ENCODE measurements around the gene SPEM2. TPM values are rescaled to one million over a fixed set of nuclear protein-coding genes. Genes with fewer than 3 reads are reported as not detected.

The SPEM2 gene
- total RNA-seq (not detected in 2 replicates), polyA plus RNA-seq (not detected in 2 replicates), polyA minus RNA-seq (ENCODE audit: low replicate concordance) (not detected in 2 replicates)
- polyA plus RNA-seq (2012), result not detected in 2 replicates

DNA sequence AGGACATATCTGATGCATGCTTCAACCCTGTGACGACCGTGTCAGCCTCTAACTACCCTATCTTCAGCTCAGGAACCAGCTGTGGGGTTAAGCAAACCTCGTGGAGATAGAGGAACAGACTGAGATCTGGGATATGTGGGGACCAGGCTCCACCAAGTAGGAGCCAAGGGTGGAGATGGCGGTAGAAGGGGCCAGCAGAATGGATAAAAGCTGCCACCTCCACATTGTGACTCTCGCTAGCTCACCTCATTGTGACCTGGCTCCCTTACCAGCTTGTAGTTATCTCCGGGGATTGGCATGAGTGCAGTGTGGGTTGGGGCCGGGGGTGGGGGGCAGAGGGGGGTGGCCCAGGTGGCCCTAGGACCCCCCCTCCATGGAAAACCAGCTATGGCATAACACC is at the start of gene SPEM2:
Gene SPEM2 (plus strand): TSS at position 301 of the 400 bp plus-strand sequence. CDS start 73 bp downstream, at position 374.
- TF ChIP-seq EZH2 (IDR thresholded peaks at IDR 0.05; ENCODE audit: low read length, missing control alignments), result no peak
- TF ChIP-seq, protein P1, sequence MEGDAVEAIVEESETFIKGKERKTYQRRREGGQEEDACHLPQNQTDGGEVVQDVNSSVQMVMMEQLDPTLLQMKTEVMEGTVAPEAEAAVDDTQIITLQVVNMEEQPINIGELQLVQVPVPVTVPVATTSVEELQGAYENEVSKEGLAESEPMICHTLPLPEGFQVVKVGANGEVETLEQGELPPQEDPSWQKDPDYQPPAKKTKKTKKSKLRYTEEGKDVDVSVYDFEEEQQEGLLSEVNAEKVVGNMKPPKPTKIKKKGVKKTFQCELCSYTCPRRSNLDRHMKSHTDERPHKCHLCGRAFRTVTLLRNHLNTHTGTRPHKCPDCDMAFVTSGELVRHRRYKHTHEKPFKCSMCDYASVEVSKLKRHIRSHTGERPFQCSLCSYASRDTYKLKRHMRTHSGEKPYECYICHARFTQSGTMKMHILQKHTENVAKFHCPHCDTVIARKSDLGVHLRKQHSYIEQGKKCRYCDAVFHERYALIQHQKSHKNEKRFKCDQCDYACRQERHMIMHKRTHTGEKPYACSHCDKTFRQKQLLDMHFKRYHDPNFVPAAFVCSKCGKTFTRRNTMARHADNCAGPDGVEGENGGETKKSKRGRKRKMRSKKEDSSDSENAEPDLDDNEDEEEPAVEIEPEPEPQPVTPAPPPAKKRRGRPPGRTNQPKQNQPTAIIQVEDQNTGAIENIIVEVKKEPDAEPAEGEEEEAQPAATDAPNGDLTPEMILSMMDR (conservative IDR thresholded peaks at IDR 0.05 in 1 of 2, IDR thresholded peaks at IDR 0.05 in 1 of 2; ENCODE audit: low read depth in 1 of 2, low read length in 2 of 2), result no peak
- Histone ChIP-seq H3K9ac (ENCODE audit: insufficient read depth, low read length) (no peak within 1 kb of the TSS), H4K20me1 (ENCODE audit: control insufficient read depth, extremely low read depth, insufficient read depth, low read length) (no peaks in the 10 kb centered on the region), H3K9me3 (ENCODE audit: control insufficient read depth, insufficient read depth, low read depth, low read length) (no peaks in the 10 kb centered on the region), H2AFZ (ENCODE audit: low read length) (no peak within 1 kb of the TSS), H3K36me3 (ENCODE audit: control insufficient read depth, insufficient read depth, low read length) (no peaks in the 10 kb centered on the region), H3K27me3 (ENCODE audit: control insufficient read depth, insufficient read depth, low read length) (no peaks in the 10 kb centered on the region), H3K27ac (ENCODE audit: insufficient read depth, low read length) (no peak within 1 kb of the TSS), H3K79me2 (ENCODE audit: control insufficient read depth, insufficient read depth, low read length) (no peaks in the 10 kb centered on the region), H3K4me1 (ENCODE audit: control insufficient read depth, extremely low read depth, insufficient read depth, low read length) (no peaks in the 10 kb centered on the region), H3K4me3 (replicated peaks in 1 of 4; ENCODE audit: control extremely low read depth in 1 of 4, insufficient read depth in 1 of 4, low read depth in 3 of 4, low read length in 4 of 4) (no peak within 1 kb of the TSS), H3K4me2 (ENCODE audit: extremely low read depth, insufficient read depth, low read length) (no peak within 1 kb of the TSS)
- no peak for DNase-seq (ENCODE audit: low read depth in 2 of 2)

DNA sequence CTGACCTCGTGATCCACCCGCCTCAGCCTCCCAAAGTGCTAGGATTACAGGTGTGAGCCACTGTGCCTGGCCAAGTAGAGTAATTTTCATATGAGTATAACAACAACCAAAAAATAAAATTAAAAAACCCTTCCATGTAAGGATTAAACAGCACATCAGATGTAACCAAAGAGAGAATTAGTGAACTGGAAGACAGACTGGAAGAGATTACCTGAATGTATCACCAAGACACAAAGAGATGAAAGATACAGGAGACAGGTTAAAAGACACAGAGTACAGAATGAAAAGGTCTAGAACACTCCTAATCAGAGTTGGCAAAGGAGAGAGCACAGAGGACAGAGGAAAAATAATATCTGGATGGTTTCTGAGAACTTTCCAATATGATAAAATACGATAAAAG is 46.3 kb upstream of the SPEM2 start:
- no peaks in the 10 kb centered on the region for H3K79me2 ChIP-seq (ENCODE audit: control insufficient read depth, insufficient read depth, low read length)
- no peak overlapping the region for H3K27ac ChIP-seq (ENCODE audit: insufficient read depth, low read length)
- DNase-seq (ENCODE audit: low read depth in 2 of 2), result no peak
- peaks cover 28% of the 10 kb centered on the region for H3K27me3 ChIP-seq (ENCODE audit: control insufficient read depth, insufficient read depth, low read length)
- no peak overlapping the region for H2AFZ ChIP-seq (ENCODE audit: low read length)
- H3K36me3 ChIP-seq (ENCODE audit: control insufficient read depth, insufficient read depth, low read length), result no peaks in the 10 kb centered on the region
- no peak overlapping the region for H3K9ac ChIP-seq (ENCODE audit: insufficient read depth, low read length)
- no peak for TF ChIP-seq EZH2 (IDR thresholded peaks at IDR 0.05; ENCODE audit: low read length, missing control alignments)
- TF ChIP-seq, protein P1 (conservative IDR thresholded peaks at IDR 0.05 in 1 of 2, IDR thresholded peaks at IDR 0.05 in 1 of 2; ENCODE audit: low read depth in 1 of 2, low read length in 2 of 2), result no peak
- peaks cover 7% of the 10 kb centered on the region for H3K4me1 ChIP-seq (ENCODE audit: control insufficient read depth, extremely low read depth, insufficient read depth, low read length)
- no peak overlapping the region for H3K4me2 ChIP-seq (ENCODE audit: extremely low read depth, insufficient read depth, low read length)
- no peaks in the 10 kb centered on the region for H4K20me1 ChIP-seq (ENCODE audit: control insufficient read depth, extremely low read depth, insufficient read depth, low read length)
- no peaks in the 10 kb centered on the region for H3K9me3 ChIP-seq (ENCODE audit: control insufficient read depth, insufficient read depth, low read depth, low read length)
- H3K4me3 ChIP-seq (replicated peaks in 1 of 4; ENCODE audit: control extremely low read depth in 1 of 4, insufficient read depth in 1 of 4, low read depth in 3 of 4, low read length in 4 of 4), result no peak overlapping the region

DNA sequence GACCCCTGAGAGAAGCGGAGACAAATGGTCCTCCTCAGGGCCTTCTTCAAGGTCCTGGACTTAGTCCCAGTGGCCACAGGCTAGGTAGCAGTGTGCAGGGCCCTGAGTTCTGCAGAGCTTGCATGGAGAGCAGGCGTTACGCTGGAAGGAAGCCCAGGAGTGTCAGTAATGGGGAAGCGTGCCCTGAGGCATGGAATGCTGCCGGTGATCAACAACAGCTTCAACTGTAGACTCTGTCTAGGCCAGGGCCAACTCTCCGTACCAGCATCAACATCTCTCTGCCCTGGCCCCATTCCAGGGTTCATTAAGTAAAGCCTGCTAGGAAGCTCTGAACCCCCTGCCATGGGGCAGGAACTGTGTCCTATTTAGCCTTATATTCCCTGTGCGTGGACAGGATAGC is 45.1 kb upstream of the SPEM2 start:
- Histone ChIP-seq H3K4me1 (ENCODE audit: control insufficient read depth, extremely low read depth, insufficient read depth, low read length) (peaks cover 7% of the 10 kb centered on the region), H3K4me2 (ENCODE audit: extremely low read depth, insufficient read depth, low read length) (peak overlapping the region; percentile 59), H3K27ac (ENCODE audit: insufficient read depth, low read length) (no peak overlapping the region), H3K79me2 (ENCODE audit: control insufficient read depth, insufficient read depth, low read length) (no peaks in the 10 kb centered on the region), H3K9me3 (ENCODE audit: control insufficient read depth, insufficient read depth, low read depth, low read length) (no peaks in the 10 kb centered on the region), H3K9ac (ENCODE audit: insufficient read depth, low read length) (no peak overlapping the region), H3K36me3 (ENCODE audit: control insufficient read depth, insufficient read depth, low read length) (no peaks in the 10 kb centered on the region), H3K27me3 (ENCODE audit: control insufficient read depth, insufficient read depth, low read length) (peaks cover 28% of the 10 kb centered on the region), H3K4me3 (replicated peaks in 1 of 4; ENCODE audit: control extremely low read depth in 1 of 4, insufficient read depth in 1 of 4, low read depth in 3 of 4, low read length in 4 of 4) (peak overlapping the region in 1 of 4 experiments; percentile 46), H2AFZ (ENCODE audit: low read length) (no peak overlapping the region), H4K20me1 (ENCODE audit: control insufficient read depth, extremely low read depth, insufficient read depth, low read length) (no peaks in the 10 kb centered on the region)
- no peak for TF ChIP-seq EZH2 (IDR thresholded peaks at IDR 0.05; ENCODE audit: low read length, missing control alignments)
- TF ChIP-seq, protein P1 (conservative IDR thresholded peaks at IDR 0.05 in 1 of 2, IDR thresholded peaks at IDR 0.05 in 1 of 2; ENCODE audit: low read depth in 1 of 2, low read length in 2 of 2), result no peak
- DNase-seq (ENCODE audit: low read depth in 2 of 2), result peak; percentile 30 to 37

Measured in fibroblast of lung (primary cell).